ENCODE data around the gene NOC2L. TPM values are rescaled to one million over a fixed set of nuclear protein-coding genes. Genes with fewer than 3 reads are reported as not detected.

NOC2L gene
- total and polyA plus RNA-seq, 9 of the 15 experiments (the other 6 are each of a cell fraction or from before 2014, with no cell fraction given): 4.0 to 410 (median 200) TPM

GRCh38 chr1:906600-907420 lies 52.2 kb downstream of the NOC2L start:
- Histone ChIP-seq H3K27me3 (ENCODE audit: control insufficient read depth in 2 of 2, insufficient read depth in 2 of 2, low read length in 2 of 2) (no peaks in the 10 kb centered on the region), H4K20me1 (replicated peaks; ENCODE audit: control insufficient read depth, insufficient read depth, low read length) (peaks cover 2% of the 10 kb centered on the region), H3K4me1 (replicated peaks in 1 of 2; ENCODE audit: control insufficient read depth in 2 of 2, insufficient read depth in 2 of 2, low read length in 2 of 2) (peaks cover 19 to 74% of the 10 kb centered on the region in 2 experiments), H3K79me2 (ENCODE audit: control insufficient read depth, insufficient read depth, low read length) (no peaks in the 10 kb centered on the region), H3K36me3 (ENCODE audit: control insufficient read depth, insufficient read depth, low read length) (no peaks in the 10 kb centered on the region), H3K9me1 (ENCODE audit: control insufficient read depth, insufficient read depth, low read length) (no peaks in the 10 kb centered on the region), H3K9ac (ENCODE audit: insufficient read depth in 1 of 2, low read depth in 2 of 2, low read length in 2 of 2) (peak overlapping the region in 1 of 2 experiments; percentile 54; a peak in 2 of 4 replicates), H3K4me3 (no peak overlapping the region), H3K4me2 (ENCODE audit: insufficient read depth, low read length) (no peak overlapping the region), H2AFZ (ENCODE audit: low read depth, low read length) (no peak overlapping the region), H3K27ac (ENCODE audit: extremely low read depth, low read depth, low read length) (no peak overlapping the region), H3K9me3 (replicated peaks; ENCODE audit: control insufficient read depth, insufficient read depth, low read depth, low read length) (no peaks in the 10 kb centered on the region)
- BruUV-seq (replicated peaks): no TSS peak
- DNase-seq (ENCODE audit: extremely low read depth in 1 of 4, low spot score in 3 of 4) (peak in 2 of 4 experiments; percentile 58 to 77), FAIRE-seq (peak; percentile 81), ATAC-seq (peak; percentile 70)
- WGBS (ENCODE audit: insufficient coverage, low coverage, missing lambda C conversion rate): 29% methylated on average over 20 of the region's 20 CpGs
- CTCF ChIA-PET (ENCODE audit: low intra/inter-chr PET ratio): interaction anchor here (0.6 kb wide), 1 partner anchor 156 kb away, joined by 3 read pairs; no protein-coding TSS in a partner anchor
- POLR2A ChIA-PET: interaction anchor here (0.6 to 1.5 kb wide), 6 partner anchors 13 to 128 kb away, joined by 3 to 6 read pairs (median 4); no protein-coding TSS in a partner anchor
- intact Hi-C loops (cut with micrococcal nuclease) (no loop called here), in situ Hi-C loops (cut with MboI) (no loop called here)
- TF ChIP-seq SPI1 (IDR thresholded peaks at IDR 0.05; ENCODE audit: borderline replicate concordance, low read depth, low read length) (peak; percentile 64), GTF2E2 (tag; IDR thresholded peaks at IDR 0.05) (no peak), BHLHE40 (IDR thresholded peaks at IDR 0.05; ENCODE audit: low read length) (no peak), ZNF134 (CRISPR knock-in tag; conservative IDR thresholded peaks at IDR 0.05) (no peak), GABPA (tag; conservative IDR thresholded peaks at IDR 0.05; ENCODE audit: low read depth) (no peak), NFRKB (IDR thresholded peaks at IDR 0.05; ENCODE audit: low read depth) (no peak), HMBOX1 (IDR thresholded peaks at IDR 0.05) (no peak), EGR1 (conservative IDR thresholded peaks at IDR 0.05) (0 out of 2 replicates have a peak, but pooled peaks have one; percentile 30), RBM34 (IDR thresholded peaks at IDR 0.05; ENCODE audit: borderline replicate concordance, insufficient read depth, low read length) (no peak), FOXA3 (CRISPR knock-in tag; conservative IDR thresholded peaks at IDR 0.05 in 1 of 2, IDR thresholded peaks at IDR 0.05 in 1 of 2) (peak in 1 of 2 experiments; percentile 70; a peak in 1 of 4 replicates), ZNF449 (CRISPR knock-in tag; IDR thresholded peaks at IDR 0.05) (no peak), HDAC2 (IDR thresholded peaks at IDR 0.05) (no peak), ZNF282 (CRISPR knock-in tag; IDR thresholded peaks at IDR 0.05) (0 out of 2 replicates have a peak, but pooled peaks have one; percentile 1), RBFOX2 (IDR thresholded peaks at IDR 0.05; ENCODE audit: low read depth, low read length) (0 out of 2 replicates have a peak, but pooled peaks have one; percentile 17), E2F1 (CRISPR knock-in tag; IDR thresholded peaks at IDR 0.05) (no peak), SRF (CRISPR knock-in tag; IDR thresholded peaks at IDR 0.05) (no peak), TFAP4 (CRISPR knock-in tag; IDR thresholded peaks at IDR 0.05; ENCODE audit: borderline replicate concordance) (0 out of 2 replicates have a peak, but pooled peaks have one; percentile 50)
